MCF 10A (cell line): Measurements from ENCODE around the gene OBI1. TPM values are rescaled to one million over a fixed set of nuclear protein-coding genes. Genes with fewer than 3 reads are reported as not detected.

Experiments used
- BruUV-seq: library from RNA; stranded (reverse); fragments of 400-500 nt; replicated peaks from 2 replicates; lab custom pipeline; 2021; lab: Mats Ljungman, UMichigan
- CTCF ChIA-PET: fragments of 300-600 bp; sonication (Branson Sonifier 250); formaldehyde crosslinking; extraction: SDS; loops from one replicate; lab custom pipeline; 2021; ENCODE audit warnings: antibody characterized with exemption, inconsistent platforms; lab: Yijun Ruan, JAX
- POLR2A ChIA-PET: fragments of 300-600, 350-650 bp; sonication (Branson Sonifier 250); formaldehyde crosslinking; extraction: SDS; loops from one replicate; lab custom pipeline; 2020; ENCODE audit warnings: antibody characterized with exemption, inconsistent platforms; lab: Yijun Ruan, JAX
- DNase-seq: peaks from one replicate; pipeline ENCODE4 v3.0.0-alpha.2; 2018; ENCODE audit not compliant: unreplicated experiment
- H3K27ac Mint-ChIP-seq: one replicate; pipeline ENCODE4 v1.8.0; 2022; ENCODE audit warnings: mild to moderate bottlenecking, low read depth, mixed read lengths; ENCODE audit not compliant: unreplicated experiment
- H3K27me3 Mint-ChIP-seq: one replicate; pipeline ENCODE4 v1.8.0; 2022; ENCODE audit warnings: mixed read lengths; ENCODE audit not compliant: insufficient read depth, unreplicated experiment
- H3K36me3 Mint-ChIP-seq: one replicate; pipeline ENCODE4 v1.8.0; 2022; ENCODE audit warnings: mild to moderate bottlenecking, moderate library complexity, mixed read lengths; ENCODE audit not compliant: insufficient read depth, unreplicated experiment
- H3K4me1 Mint-ChIP-seq: one replicate; pipeline ENCODE4 v1.8.0; 2022; ENCODE audit warnings: mixed read lengths; ENCODE audit not compliant: insufficient read depth, unreplicated experiment
- H3K4me3 Mint-ChIP-seq: one replicate; pipeline ENCODE4 v1.8.0; 2022; ENCODE audit warnings: mild to moderate bottlenecking, moderate library complexity, mixed read lengths; ENCODE audit not compliant: unreplicated experiment
- H3K9me3 Mint-ChIP-seq: one replicate; pipeline ENCODE4 v1.8.0; 2022; ENCODE audit warnings: mixed read lengths; ENCODE audit not compliant: unreplicated experiment
- intact Hi-C: fragments of 100-400 bp; cut with micrococcal nuclease; formaldehyde crosslinking; loops from 2 replicates; pipeline ENCODE4 v1.14.1; 2022
- total RNA-seq: library from RNA; stranded (reverse); gene quantifications from 2 replicates; pipeline ENCODE4 v1.2.3, GENCODE V29; 2022
- TF ChIP-seq, protein P1 (sequence below): fragments of 200-600 bp; IDR thresholded peaks from one replicate; pipeline ENCODE4 v1.8.0; 2022; ENCODE audit warnings: antibody characterized with exemption, mild to moderate bottlenecking; ENCODE audit not compliant: unreplicated experiment

OBI1 gene
- total RNA-seq, 1 experiment from 2014 or later, result 9.3 TPM

DNA sequence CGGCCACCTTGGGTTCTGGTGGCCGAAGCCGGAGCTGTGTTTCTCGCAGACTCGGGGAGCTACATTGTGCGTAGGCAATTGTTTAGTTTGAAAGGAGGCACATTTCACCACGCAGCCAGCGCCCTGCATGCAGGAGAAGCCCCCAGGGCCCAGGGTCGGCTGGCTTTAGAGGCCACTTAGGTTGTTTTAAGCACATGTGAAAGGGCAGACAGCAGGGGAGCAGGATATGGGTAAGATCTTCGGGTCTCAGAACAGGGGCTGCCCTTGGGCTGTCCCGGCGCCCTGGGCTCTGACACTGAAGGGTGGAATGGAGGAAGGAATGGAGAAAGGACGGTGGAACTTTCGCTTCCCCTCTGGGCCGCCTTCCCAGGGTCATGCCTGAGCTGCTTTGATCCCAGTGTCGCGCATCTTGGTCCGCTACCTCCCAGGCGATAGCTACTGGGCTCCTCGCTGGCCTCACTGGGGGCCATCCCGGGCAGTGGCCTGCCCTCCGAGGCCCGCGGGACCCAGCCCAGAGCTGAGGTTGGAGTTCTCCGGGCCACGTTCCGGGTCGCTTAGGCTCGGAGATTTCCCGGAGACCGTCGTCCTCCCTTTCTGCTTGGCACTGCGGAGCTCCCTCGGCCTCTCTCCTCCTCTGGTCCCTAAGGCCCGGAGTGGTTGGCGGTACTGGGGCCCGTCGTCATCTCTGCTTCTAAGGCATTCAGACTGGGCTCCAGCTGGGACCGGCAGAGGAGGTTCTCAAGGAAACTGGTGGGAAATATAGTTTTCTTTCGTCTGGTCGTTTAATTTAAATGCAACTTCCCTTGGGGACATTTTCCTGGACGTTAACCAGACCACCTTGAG is 51.3 kb downstream of the OBI1 start:
- TF ChIP-seq, protein P1, sequence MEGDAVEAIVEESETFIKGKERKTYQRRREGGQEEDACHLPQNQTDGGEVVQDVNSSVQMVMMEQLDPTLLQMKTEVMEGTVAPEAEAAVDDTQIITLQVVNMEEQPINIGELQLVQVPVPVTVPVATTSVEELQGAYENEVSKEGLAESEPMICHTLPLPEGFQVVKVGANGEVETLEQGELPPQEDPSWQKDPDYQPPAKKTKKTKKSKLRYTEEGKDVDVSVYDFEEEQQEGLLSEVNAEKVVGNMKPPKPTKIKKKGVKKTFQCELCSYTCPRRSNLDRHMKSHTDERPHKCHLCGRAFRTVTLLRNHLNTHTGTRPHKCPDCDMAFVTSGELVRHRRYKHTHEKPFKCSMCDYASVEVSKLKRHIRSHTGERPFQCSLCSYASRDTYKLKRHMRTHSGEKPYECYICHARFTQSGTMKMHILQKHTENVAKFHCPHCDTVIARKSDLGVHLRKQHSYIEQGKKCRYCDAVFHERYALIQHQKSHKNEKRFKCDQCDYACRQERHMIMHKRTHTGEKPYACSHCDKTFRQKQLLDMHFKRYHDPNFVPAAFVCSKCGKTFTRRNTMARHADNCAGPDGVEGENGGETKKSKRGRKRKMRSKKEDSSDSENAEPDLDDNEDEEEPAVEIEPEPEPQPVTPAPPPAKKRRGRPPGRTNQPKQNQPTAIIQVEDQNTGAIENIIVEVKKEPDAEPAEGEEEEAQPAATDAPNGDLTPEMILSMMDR, result no peak
- Mint-ChIP-seq H3K4me1 (peaks cover 9% of the 10 kb centered on the region), H3K9me3 (no peaks in the 10 kb centered on the region), H3K4me3 (no peak overlapping the region), H3K27ac (no peak overlapping the region), H3K27me3 (peaks cover 42% of the 10 kb centered on the region), H3K36me3 (peaks cover 6% of the 10 kb centered on the region)
- ChIA-PET CTCF (no interaction called here), POLR2A (no interaction called here)
- BruUV-seq, result no TSS peak
- intact Hi-C loops, result no loop called here
- DNase-seq, result no peak

DNA sequence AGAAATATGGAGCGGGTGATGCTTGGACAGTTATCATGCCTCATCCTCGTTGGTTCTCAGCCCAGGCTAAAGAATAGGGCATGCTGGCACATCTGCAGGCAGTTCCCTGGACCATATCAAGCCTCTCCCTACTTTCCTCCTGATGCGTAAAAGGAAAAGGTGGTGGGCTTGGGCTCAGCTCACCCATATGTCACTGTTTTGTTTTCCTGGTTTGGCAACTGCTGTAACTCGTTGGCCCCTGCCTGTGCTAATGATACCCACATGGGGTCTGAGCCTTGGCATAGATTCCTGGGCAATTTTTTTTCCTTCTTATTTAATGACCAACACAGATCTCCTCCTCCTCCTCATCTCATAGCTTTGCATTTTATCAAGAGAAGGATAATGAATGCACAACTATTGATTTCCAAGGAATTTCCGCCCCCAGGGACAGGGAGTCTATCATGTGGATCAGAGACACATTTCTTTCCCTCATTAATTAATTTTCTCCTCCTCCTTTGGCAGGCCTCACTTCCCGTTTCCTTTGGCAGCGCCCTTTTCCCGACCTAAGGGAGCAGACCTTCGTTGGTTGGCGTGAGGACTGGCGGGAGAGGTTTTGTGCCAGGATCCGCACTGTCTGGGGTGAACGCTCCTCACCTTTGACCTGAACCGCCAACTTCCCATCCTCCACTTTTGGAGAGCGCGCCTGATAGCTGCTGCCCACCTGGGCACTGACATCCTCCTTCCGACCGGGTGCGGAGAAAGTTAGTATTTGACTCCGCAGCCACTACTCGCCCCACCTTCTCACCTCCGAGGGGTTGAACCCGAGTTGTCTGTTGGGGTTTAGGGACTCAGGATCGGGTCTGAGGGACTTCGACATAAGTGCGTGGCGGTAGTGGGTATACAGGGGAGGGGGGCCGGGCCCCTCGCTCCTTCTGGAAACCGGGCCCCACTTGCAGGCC is 52.2 kb downstream of the OBI1 start:
- TF ChIP-seq, protein P1, result no peak
- ChIA-PET CTCF (no interaction called here), POLR2A (no interaction called here)
- no peaks in the 10 kb centered on the region for H3K9me3 Mint-ChIP-seq
- intact Hi-C loops, result no loop called here
- H3K27me3 Mint-ChIP-seq, result peaks cover 49% of the 10 kb centered on the region
- H3K4me3 Mint-ChIP-seq, result no peak overlapping the region
- H3K4me1 Mint-ChIP-seq, result peaks cover 9% of the 10 kb centered on the region
- H3K27ac Mint-ChIP-seq, result no peak overlapping the region
- no TSS peak for BruUV-seq
- peaks cover 6% of the 10 kb centered on the region for H3K36me3 Mint-ChIP-seq
- no peak for DNase-seq

DNA sequence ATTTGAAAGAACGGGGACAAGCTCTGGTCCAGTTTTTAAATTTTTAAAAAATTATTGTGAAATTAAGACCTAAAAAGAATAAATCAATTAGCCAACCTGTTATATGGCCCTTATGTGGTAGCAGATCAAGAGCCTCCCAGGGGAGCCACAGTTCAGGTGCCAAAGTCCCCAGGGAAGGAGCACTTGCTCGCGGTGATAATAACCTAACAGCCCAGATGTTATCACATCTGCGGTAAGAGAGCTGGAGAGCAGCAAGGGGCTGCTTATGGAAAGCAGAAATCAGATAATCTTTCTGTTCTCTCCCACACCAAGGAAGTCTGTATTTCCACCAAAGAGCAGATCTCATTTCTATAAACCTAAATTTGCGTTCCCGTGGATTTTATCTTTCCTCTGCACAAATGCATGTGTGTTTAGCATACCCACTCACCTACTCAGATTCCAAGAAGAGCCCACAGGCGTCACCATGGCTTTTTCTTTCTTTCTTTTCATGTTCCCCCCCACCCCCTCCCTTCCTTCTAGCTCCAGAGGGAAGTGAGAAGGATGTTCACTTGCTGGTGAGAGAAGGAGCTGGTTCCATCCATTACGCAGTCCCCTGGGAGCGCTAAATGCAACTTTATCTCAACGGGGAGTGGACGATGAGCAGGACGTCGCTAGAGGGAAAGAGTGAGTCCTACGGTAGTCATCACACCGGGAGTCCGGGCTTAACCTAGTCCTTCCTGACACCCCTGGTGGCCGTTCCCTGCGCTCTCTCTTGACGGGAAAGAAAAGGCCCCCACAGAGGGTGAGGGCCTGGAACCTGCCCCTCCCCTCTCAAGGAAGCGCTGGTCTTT is 54.0 kb downstream of the OBI1 start:
- Mint-ChIP-seq H3K4me1 (peaks cover 2% of the 10 kb centered on the region), H3K27ac (no peak overlapping the region), H3K27me3 (peaks cover 61% of the 10 kb centered on the region), H3K4me3 (no peak overlapping the region), H3K9me3 (no peaks in the 10 kb centered on the region), H3K36me3 (peaks cover 6% of the 10 kb centered on the region)
- POLR2A ChIA-PET, result interaction anchor here (0.6 kb wide), 1 partner anchor 825 kb away, joined by 4 read pairs; no protein-coding TSS in a partner anchor
- TF ChIP-seq, protein P1, result no peak
- DNase-seq, result no peak
- CTCF ChIA-PET, result interaction anchor here (0.5 to 0.6 kb wide), 2 partner anchors 18 to 482 kb away, joined by 3 to 4 read pairs; no protein-coding TSS in a partner anchor
- BruUV-seq, result no TSS peak
- intact Hi-C loops, result no loop called here
